HG03571 (cell line): ENCODE data around the gene CHDH.

Source experiments
- ATAC-seq: cut with Tn5 transposase; IDR thresholded peaks from one replicate; pipeline ENCODE4 v1.9.1; 2021; ENCODE audit not compliant: unreplicated experiment

CHDH gene, protein sequence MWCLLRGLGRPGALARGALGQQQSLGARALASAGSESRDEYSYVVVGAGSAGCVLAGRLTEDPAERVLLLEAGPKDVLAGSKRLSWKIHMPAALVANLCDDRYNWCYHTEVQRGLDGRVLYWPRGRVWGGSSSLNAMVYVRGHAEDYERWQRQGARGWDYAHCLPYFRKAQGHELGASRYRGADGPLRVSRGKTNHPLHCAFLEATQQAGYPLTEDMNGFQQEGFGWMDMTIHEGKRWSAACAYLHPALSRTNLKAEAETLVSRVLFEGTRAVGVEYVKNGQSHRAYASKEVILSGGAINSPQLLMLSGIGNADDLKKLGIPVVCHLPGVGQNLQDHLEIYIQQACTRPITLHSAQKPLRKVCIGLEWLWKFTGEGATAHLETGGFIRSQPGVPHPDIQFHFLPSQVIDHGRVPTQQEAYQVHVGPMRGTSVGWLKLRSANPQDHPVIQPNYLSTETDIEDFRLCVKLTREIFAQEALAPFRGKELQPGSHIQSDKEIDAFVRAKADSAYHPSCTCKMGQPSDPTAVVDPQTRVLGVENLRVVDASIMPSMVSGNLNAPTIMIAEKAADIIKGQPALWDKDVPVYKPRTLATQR

DNA sequence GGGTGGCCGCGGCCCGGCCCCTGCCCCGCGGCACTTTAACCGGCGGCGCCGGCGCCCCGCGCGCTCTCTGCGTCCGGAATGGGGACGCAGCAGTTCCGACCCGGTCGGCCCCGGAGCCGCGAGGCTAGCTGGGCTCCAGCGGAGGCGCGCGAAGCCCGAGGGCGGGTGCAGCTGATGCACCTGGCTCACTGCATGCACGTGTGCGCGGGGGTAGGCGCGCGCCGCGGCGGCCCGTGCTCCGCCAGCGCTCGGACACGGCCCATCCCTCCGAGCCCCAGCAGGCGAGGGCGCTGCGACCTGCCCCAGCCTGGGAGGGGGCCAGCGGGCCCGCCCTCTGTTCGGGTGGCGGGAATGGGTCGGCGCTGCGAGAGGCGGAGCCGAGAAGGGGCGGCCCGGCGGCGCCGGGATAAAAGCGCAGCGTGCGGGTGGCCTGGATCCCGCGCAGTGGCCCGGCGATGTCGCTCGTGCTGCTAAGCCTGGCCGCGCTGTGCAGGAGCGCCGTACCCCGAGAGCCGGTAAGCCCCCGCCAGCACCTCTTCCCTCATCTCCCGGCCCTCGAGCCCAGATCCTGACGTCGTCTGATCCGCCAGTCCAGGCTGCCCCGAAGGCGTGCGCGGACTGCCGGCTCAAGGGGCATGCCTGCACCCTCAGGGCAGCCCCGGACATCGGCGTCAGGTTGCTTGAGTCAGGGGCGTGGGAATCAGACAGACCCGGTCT lies at the start of gene CHDH, which contains the start of gene IL17RB:
CHDH (minus strand) TSS at position 286 of the 717 bp plus-strand sequence. CDS start 22,411 bp downstream, outside the sequence.
IL17RB (plus strand) TSS at position 435 of the 717 bp plus-strand sequence; CDS start at position 456, 21 bp downstream.
- ATAC-seq = peak; percentile 40

- ATAC-seq = no peak
Observed at GRCh38 chr3:53892286-53892637, 46.0 kb upstream of the CHDH start.

GRCh38 chr3:53891497-53892285 lies 45.5 kb upstream of the CHDH start, which contains the start of gene SELENOK:
Gene SELENOK (minus strand): TSS chr3:53891859.
- peak; percentile 98 for ATAC-seq

- ATAC-seq = no peak
Observed at GRCh38 chr3:53890726-53891475, 44.7 kb upstream of the CHDH start.

- no peak for ATAC-seq
Observed at GRCh38 chr3:53888232-53888631, 42.0 kb upstream of the CHDH start.

DNA sequence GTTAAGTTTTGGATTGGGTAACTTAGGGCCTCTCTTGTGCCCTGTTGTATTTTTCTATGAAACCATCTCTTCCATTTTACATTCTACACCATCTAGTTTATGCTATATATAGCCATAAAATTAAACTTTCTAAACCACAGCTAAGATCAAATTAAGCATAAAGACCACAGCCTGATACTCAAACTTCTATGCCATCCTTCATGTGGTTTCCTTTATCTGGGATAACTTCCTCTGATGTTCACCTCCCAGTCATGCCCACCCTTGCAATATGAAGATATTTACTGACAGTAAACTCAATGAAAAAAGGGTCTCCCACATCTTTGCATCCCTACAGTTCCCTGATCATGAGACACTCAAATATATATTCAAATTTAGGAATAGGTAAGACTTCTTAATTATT lies 41.2 kb upstream of the CHDH start:
- ATAC-seq = no peak

DNA sequence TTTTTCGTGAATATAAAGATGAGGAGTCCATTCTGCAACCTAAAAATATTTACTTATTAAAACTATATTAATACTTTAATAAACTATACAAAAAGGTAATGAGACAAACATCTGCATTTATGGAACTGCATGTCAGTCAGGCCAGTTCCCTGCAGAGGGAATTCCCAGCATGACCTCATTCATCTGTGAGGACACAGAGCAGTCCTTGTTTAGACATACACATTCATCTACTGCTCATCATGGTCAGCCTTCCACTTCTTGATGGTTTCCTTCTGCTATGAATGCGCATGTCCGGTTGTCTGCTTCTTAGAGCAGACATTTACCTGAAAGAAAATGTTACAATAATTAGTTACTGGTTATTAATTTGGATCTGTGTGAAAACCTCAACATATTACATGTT lies 39.0 kb upstream of the CHDH start:
- ATAC-seq = no peak

DNA sequence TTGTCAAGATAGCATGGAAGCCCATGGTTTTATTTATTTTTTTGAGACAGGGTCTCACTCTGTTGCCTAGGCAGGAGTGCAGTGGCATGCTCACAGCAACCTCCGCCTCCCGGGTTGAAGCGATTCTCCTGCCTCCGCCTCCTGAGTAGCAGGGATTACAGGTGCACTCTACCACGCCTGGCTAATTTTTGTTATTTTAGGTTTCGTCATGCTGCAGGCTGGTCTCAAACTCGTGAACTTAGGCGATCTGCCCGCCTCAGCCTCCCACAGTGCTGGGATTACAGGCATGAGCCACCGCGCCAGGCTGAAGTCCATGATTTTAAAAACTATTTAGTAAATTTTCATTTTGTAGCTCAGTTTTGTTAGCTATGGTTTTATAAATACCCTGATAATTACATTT lies 38.4 kb upstream of the CHDH start:
- no peak for ATAC-seq

DNA sequence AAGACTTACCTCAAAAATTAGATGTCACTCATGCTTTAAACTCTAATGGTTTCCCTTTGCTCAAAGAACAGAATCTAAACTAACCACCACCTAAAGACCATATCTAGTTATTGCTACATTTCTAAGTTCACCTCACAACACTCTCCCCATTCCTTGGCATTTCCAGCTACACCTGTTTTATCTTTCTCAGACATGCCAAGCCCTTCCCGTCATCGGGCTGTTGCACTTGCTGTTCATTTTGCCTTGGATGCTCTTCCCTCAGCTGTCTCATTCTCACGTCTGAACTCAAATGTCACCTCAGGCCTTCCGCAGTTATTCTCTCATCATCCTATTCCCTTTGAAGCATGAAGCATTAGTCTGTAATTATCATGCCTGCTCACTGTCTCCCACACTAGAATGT lies 36.8 kb upstream of the CHDH start:
- no peak for ATAC-seq

DNA sequence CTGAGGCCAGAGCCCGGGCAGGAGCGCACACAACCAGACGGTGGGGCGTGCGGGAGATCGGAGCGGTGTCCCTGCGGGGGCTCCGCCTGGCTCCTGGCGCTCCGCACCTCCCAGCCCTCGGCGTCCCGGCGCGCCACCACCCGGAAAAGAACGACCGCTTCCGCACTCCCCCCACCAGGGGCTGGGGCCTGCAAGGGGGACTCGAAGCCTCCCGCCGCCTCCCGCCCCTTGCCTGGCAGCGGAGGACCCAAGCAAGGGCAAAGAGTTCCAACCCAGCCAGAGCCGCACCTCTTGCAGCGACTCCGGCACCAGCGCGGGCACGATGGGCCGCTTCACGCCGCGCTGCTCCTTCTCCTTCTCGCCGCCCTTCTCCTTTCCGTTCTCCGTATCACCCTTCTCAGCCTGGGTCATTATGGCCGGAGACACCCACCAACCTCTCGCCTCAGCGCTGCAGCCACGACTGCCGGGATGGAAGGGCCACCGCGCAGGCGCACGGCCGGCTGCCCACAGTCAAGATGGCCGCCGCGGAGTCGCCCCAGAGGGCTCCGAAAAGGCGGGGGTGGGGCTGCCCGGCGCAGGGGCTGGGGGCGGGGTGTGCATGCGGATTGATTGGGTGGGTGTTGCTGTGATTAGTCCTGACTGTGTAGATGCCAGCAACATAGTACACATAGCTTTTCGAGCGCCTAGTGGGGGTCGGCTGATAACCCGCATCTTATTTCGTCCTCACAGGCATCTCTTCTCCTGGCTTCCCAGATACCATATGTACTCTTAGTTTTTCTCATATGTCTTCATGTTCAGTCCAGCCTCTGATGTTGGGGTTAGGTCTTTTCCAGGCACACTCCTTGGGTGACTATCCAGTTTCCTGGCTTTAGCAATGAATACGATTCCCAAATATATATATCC lies 35.7 kb upstream of the CHDH start, which contains the start of gene ACTR8:
ACTR8 (minus strand) TSS at position 462 of the 903 bp plus-strand sequence; CDS start at position 411, 51 bp downstream.
- peak; percentile 82 for ATAC-seq

GRCh38 chr3:53880396-53881345 lies 34.5 kb upstream of the CHDH start:
- ATAC-seq = no peak

GRCh38 chr3:53865732-53866499 lies 19.7 kb upstream of the CHDH start:
- peak; percentile 45 for ATAC-seq

DNA sequence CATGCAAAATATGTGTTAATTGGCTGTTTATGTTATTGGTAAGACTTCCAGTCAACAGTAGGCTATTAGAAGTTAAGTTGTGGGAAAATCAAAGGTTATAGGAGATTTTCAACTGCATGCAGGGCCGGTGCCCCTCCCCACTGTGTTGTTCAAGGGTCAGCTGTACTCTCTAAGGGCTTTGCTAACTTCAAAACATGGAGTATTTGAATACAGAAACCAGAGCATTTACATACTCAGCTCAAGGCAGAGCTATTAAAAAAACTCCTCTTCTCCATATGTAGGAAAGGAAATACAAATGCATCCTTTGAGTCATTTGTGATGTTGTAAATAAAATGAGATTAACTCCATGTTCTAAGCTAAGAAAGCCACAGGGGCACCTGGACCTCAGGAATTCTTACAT lies 16.9 kb upstream of the CHDH start:
- ATAC-seq = no peak

DNA sequence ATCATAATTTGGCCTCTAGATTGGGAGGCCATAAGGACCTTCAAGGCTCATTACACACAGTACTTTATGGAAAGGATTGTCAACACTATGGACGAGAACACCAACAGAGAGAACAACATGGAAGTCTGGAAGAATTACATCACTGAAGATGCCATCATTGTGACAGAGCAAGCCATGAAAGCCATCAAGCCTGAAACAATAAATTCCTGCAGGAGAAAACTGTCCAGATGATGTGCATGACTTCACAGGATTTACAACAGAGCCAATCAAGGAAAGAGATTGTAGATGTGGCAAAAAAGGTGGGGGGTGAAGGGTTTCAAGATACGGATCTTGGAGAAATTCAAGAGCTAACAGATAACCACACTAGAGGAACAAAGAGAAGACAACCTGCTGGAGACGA lies 16.0 kb upstream of the CHDH start:
- ATAC-seq = no peak

GRCh38 chr3:53860196-53860595 lies 14.0 kb upstream of the CHDH start:
- ATAC-seq = no peak

DNA sequence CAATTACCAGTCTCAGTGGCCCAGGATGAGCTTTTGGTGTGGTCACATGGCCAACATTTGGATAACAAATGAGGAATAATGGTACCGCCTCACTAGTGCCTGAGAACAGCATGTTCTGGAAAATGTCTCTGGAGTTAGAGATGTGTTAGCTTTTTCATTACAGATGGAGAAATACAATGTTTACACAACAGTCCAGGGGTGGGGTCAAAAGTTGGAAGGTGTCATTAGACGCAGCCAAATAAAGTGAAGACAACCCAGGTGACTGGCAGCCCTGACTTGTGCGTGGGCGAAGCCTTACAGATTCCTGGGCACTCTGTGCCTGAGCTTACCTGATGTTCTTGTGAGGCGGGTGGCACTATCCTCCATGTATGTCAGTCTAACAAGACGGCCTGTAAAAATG lies 13.0 kb upstream of the CHDH start:
- no peak for ATAC-seq

- ATAC-seq = no peak
Observed at GRCh38 chr3:53858096-53858741, 12.0 kb upstream of the CHDH start.
